Mucosa of stomach (tissue), 1 donor: ENCODE data around the gene CPNE4.

Experiments used
- H3K27me3 ChIP-seq: one replicate; pipeline ENCODE4 v1.7.0; 2013; ENCODE audit warnings: mild to moderate bottlenecking, low read length; ENCODE audit not compliant: control insufficient read depth, insufficient read depth
- H3K36me3 ChIP-seq: one replicate; pipeline ENCODE4 v1.7.0; 2013; ENCODE audit warnings: low read length; ENCODE audit not compliant: control insufficient read depth, insufficient read depth
- H3K4me1 ChIP-seq: one replicate; pipeline ENCODE4 v1.7.0; 2013; ENCODE audit warnings: mild to moderate bottlenecking, low read length; ENCODE audit not compliant: control insufficient read depth, insufficient read depth
- H3K4me3 ChIP-seq: one replicate; pipeline ENCODE4 v1.7.0; 2013; ENCODE audit warnings: low read length
- H3K9ac ChIP-seq: one replicate; pipeline ENCODE4 v1.7.0; 2013; ENCODE audit warnings: mild to moderate bottlenecking, low read length, moderate library complexity
- H3K9me3 ChIP-seq: one replicate; pipeline ENCODE4 v1.7.0; 2013; ENCODE audit warnings: mild to moderate bottlenecking, low read length, moderate library complexity; ENCODE audit not compliant: control insufficient read depth
- donor health status: Pancreatic carcinoma.

The CPNE4 gene

DNA sequence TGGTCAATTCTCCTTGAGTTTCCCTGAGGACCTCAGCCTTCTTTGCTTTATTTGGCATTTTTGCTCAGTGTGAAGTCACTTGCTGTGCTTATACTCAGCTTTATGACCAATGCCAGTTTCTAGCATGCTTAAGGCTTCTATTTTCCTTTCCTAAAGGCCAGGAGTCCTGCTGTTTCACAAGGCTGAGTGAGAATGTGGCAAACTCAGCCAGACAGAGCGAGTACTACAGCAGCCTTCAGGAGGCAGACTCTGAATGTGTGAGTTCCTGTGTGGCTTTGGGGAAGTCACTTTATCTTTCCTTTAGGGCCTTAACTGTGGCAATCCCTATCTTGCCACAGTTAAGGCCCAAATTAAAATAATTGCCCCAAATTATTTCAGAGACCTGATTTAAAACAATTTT is 318.8 kb downstream of the CPNE4 start:
- H3K9me3 ChIP-seq, result no peaks in the 10 kb centered on the region
- no peaks in the 10 kb centered on the region for H3K27me3 ChIP-seq
- H3K9ac ChIP-seq, result no peak overlapping the region
- no peaks in the 10 kb centered on the region for H3K36me3 ChIP-seq
- no peak overlapping the region for H3K4me3 ChIP-seq
- H3K4me1 ChIP-seq, result no peaks in the 10 kb centered on the region

GRCh38 chr3:131714585-131715220 is 320.1 kb downstream of the CPNE4 start:
- Histone ChIP-seq H3K4me3 (no peak overlapping the region), H3K36me3 (no peaks in the 10 kb centered on the region), H3K4me1 (no peaks in the 10 kb centered on the region)

GRCh38 chr3:131713416-131714123 is 321.2 kb downstream of the CPNE4 start:
- H3K9ac ChIP-seq, result no peak overlapping the region
- no peak overlapping the region for H3K4me3 ChIP-seq
- no peaks in the 10 kb centered on the region for H3K4me1 ChIP-seq
- H3K36me3 ChIP-seq, result no peaks in the 10 kb centered on the region
- H3K27me3 ChIP-seq, result no peaks in the 10 kb centered on the region
- no peaks in the 10 kb centered on the region for H3K9me3 ChIP-seq

More at GRCh38 chr3:131714585-131715220, 320.1 kb downstream of the CPNE4 start:
- Histone ChIP-seq H3K9me3 (no peaks in the 10 kb centered on the region), H3K9ac (no peak overlapping the region), H3K27me3 (no peaks in the 10 kb centered on the region)

DNA sequence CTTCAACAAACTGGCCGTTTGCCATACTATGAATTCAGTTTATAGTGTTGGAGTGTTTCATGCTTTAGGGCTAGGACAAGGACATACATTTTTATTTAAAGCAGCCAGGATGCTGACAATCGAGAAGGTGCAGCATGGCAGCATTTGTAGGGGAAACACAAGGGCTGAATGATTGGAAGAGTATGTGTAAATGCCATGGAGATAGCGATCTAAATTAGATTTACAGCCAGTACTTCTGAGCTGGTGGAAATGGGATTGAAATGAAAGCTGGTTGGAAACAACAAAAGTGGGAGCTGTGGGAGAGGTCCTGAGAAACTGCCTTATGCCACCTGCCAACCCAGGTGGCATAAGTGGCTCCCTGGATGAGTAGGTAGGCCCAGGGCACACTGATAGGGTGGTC is 322.2 kb downstream of the CPNE4 start:
- Histone ChIP-seq H3K4me1 (no peaks in the 10 kb centered on the region), H3K9me3 (no peaks in the 10 kb centered on the region), H3K9ac (no peak overlapping the region), H3K4me3 (no peak overlapping the region), H3K36me3 (no peaks in the 10 kb centered on the region), H3K27me3 (no peaks in the 10 kb centered on the region)

GRCh38 chr3:131711114-131711768 is 323.6 kb downstream of the CPNE4 start:
- no peak overlapping the region for H3K4me3 ChIP-seq
- no peak overlapping the region for H3K9ac ChIP-seq
- no peaks in the 10 kb centered on the region for H3K36me3 ChIP-seq
- no peaks in the 10 kb centered on the region for H3K9me3 ChIP-seq
- H3K4me1 ChIP-seq, result no peaks in the 10 kb centered on the region
- no peaks in the 10 kb centered on the region for H3K27me3 ChIP-seq

GRCh38 chr3:131708241-131708640 is 326.6 kb downstream of the CPNE4 start:
- Histone ChIP-seq H3K4me1 (no peaks in the 10 kb centered on the region), H3K4me3 (no peak overlapping the region), H3K9me3 (no peaks in the 10 kb centered on the region), H3K27me3 (no peaks in the 10 kb centered on the region), H3K36me3 (no peaks in the 10 kb centered on the region), H3K9ac (no peak overlapping the region)

DNA sequence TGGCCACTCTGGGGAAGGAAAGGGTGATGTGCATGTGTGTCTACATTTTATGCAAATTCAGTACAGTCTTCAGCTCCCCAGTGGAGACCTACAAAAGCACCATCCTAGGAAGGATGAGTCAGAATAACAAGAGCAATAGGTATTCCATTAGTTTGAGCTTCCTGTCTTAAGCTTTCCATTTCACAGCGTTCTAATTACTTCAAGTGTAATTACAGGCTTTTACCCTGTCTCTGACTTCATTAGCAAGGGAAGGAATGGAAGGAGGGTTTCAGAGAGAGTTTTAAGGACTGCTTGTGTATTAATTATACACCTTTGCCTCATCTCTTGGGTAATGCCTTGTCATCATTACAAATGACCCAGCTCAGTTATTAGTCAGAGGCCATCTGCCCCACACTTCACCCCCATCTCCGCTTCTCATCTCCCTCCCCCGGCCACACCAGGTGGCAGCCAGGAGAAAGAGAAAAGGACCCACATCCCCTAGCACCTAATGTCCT is 329.2 kb downstream of the CPNE4 start:
- Histone ChIP-seq H3K27me3 (no peaks in the 10 kb centered on the region), H3K4me1 (no peaks in the 10 kb centered on the region), H3K9me3 (no peaks in the 10 kb centered on the region), H3K4me3 (no peak overlapping the region), H3K9ac (no peak overlapping the region), H3K36me3 (no peaks in the 10 kb centered on the region)

- no peaks in the 10 kb centered on the region for H3K4me1 ChIP-seq
- H3K9me3 ChIP-seq, result no peaks in the 10 kb centered on the region
- no peaks in the 10 kb centered on the region for H3K27me3 ChIP-seq
- H3K36me3 ChIP-seq, result no peaks in the 10 kb centered on the region
- H3K9ac ChIP-seq, result no peak overlapping the region
- H3K4me3 ChIP-seq, result no peak overlapping the region
These were observed 329.7 kb downstream of the CPNE4 start for GRCh38 chr3:131705099-131705498.

GRCh38 chr3:131704098-131704497 is 330.7 kb downstream of the CPNE4 start:
- Histone ChIP-seq H3K4me3 (no peak overlapping the region), H3K9ac (no peak overlapping the region), H3K9me3 (no peaks in the 10 kb centered on the region), H3K36me3 (no peaks in the 10 kb centered on the region), H3K27me3 (no peaks in the 10 kb centered on the region), H3K4me1 (no peaks in the 10 kb centered on the region)

DNA sequence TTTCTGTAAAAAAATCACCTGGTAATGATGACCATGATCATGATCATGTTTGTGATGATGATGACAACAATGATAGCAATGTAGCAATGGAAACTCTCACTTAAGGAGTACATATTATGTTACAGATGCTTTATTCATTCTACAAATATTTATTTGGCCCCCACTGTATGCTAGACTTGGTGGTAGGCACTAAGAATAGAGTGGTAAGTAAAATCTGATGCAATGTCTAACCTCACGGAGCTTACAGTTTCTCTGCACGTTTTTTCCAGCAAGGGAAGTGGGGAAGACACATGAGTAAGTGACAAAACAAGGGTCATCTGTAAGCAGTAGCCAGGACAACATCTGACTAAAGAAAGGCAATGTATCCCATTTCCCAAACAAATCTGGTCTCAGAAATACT is 332.7 kb downstream of the CPNE4 start:
- no peak overlapping the region for H3K9ac ChIP-seq
- H3K36me3 ChIP-seq, result no peaks in the 10 kb centered on the region
- no peaks in the 10 kb centered on the region for H3K27me3 ChIP-seq
- H3K9me3 ChIP-seq, result no peaks in the 10 kb centered on the region
- no peaks in the 10 kb centered on the region for H3K4me1 ChIP-seq
- no peak overlapping the region for H3K4me3 ChIP-seq

- H3K9me3 ChIP-seq, result no peaks in the 10 kb centered on the region
- H3K4me3 ChIP-seq, result no peak overlapping the region
- no peaks in the 10 kb centered on the region for H3K4me1 ChIP-seq
- no peak overlapping the region for H3K9ac ChIP-seq
- H3K27me3 ChIP-seq, result no peaks in the 10 kb centered on the region
- H3K36me3 ChIP-seq, result no peaks in the 10 kb centered on the region
These were observed 333.6 kb downstream of the CPNE4 start for GRCh38 chr3:131701153-131701770.

- Histone ChIP-seq H3K4me1 (no peaks in the 10 kb centered on the region), H3K4me3 (no peak overlapping the region), H3K9me3 (no peaks in the 10 kb centered on the region), H3K36me3 (no peaks in the 10 kb centered on the region), H3K9ac (no peak overlapping the region), H3K27me3 (no peaks in the 10 kb centered on the region)
These were observed 335.8 kb downstream of the CPNE4 start for GRCh38 chr3:131699001-131699400.
